Activated effector memory CD4-positive, alpha-beta T cell treated with Interleukin-2 at 50 U/mL for 16 hours (primary cell): ENCODE data around the gene ALDH3A2.
"Not testable (repeated sequence)": the region's sequence is repeated elsewhere in the genome, so short reads cannot be mapped to it uniquely, and the experiment has no call there.

Experiments
- DNase-seq: peaks from one replicate; pipeline ENCODE4 v3.0.0-alpha.2; 2020

ALDH3A2 gene

DNA sequence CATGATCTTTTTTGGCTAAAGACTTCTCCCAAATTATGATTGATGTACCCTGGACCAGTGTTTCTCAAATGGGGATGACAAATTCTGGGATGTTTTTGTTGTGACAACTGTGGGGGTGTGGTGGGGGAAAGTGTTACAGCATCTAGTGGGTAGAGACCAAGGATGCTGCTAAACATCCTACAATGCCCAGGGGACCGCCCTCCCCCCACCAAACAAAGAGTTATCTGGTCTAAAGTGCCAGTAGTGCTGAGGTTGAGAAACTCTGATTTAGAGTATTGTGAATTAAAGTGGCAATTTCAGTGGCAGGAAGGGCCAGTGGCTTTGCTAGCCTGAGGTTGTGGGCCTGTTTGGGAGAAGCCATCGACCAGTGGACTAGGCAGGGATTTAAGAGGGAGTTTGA lies 34.6 kb downstream of the ALDH3A2 start:
- DNase-seq: no peak

DNA sequence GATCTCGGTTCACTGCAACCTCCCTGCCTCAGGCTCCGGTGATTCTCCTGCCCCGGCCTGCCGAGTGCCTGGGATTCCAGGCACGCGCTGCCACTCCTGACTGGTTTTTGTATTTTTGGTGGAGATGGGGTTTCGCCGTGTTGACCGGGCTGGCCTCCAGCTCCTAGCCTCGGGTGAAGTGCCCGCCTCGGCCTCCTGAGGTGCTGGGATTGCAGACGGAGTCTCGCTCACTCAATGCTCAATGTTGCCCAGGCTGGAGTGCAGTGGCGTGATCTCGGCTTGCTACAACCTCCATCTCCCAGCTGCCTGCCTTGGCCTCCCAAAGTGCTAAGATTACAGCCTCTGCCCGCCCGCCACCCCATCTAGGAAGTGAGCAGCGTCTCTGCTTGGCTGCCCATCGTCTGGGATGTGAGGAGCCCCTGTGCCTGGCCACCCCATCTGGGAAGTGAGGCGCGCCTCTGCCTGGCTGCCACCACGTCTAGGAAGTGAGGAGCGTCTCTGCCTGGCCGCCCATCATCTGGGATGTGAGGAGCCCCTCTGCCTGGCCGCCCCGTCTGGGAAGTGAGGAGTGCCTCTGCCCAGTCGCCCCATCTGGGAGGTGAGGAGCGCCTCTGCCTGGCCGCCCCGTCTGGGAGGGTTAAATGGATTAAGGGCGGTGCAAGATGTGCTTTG lies 36.5 kb downstream of the ALDH3A2 start:
- DNase-seq: not testable (repeated sequence)

DNA sequence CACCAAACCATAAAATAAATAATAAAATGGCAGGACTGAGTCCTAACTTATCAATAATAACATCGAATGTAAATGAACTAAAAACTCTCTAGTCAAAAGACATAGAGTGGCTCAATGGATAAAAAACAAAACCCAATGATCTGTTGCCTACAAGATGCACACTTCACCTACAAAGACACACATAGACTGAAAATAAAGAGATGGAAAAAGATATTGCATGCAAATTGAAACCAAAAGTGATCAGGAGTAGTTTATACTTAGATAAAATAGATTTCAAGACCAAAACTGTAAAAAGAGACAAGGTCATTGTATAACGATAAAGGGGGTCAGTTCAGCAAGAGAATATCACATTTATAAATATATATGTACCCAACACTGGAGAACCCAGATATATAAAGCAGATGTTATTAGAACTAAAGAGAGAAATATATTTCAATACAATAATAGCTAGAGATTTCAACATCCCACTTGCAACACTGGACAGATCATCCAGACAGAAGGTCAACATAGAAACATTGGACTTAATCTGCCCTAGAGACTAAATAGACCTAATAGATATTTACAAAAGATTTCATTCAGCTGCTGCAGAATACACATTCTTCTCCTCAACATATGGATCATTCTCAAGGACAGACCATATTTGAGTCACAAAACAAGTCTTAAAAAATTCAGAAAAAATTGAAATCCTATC lies 38.0 kb downstream of the ALDH3A2 start:
- DNase-seq: no peak

DNA sequence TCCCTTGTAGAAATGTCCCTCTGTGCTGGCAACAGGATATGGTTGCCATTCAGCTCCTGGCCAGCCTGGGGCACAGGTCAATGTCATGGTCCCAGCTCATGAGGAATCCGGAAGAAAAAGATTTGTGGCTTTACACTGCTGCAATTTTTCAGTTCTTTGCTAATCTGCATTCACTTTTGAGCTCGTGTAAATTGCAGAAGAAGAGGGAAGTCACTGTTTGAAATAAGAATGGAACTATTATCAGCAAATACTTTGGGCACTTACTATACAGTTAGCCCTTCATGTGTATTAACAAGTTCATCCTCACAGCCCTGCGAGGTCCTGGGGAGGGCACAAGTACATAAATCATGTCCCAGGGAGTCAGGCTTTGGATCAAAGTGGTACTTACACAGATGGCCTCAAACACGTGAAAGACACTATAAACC lies 53.7 kb downstream of the ALDH3A2 start:
- DNase-seq: no peak

GRCh38 chr17:19703106-19703827 lies 54.7 kb downstream of the ALDH3A2 start:
- DNase-seq: no peak

- DNase-seq: no peak
Measured at GRCh38 chr17:19703828-19704613, 55.5 kb downstream of the ALDH3A2 start.

DNA sequence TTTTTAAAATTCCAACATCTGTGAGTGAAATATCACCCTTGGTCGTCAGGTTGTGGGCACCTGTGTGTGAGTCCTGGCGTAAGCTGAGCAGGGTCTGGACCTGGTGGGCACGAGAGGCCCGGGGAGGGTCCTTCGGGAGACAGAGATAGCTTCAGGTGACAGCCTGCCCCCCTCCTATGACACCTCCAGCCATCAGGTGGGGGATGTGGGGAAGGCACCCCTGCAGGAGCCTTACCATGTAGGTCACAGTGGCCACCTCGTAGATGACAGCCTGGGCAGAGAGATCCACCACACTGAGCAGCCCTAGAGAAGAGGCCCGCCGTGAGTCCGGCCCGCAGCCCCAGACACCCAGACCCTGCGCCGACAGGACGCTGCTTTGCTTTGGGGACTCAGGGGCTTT lies 56.6 kb downstream of the ALDH3A2 start:
- no peak for DNase-seq

DNA sequence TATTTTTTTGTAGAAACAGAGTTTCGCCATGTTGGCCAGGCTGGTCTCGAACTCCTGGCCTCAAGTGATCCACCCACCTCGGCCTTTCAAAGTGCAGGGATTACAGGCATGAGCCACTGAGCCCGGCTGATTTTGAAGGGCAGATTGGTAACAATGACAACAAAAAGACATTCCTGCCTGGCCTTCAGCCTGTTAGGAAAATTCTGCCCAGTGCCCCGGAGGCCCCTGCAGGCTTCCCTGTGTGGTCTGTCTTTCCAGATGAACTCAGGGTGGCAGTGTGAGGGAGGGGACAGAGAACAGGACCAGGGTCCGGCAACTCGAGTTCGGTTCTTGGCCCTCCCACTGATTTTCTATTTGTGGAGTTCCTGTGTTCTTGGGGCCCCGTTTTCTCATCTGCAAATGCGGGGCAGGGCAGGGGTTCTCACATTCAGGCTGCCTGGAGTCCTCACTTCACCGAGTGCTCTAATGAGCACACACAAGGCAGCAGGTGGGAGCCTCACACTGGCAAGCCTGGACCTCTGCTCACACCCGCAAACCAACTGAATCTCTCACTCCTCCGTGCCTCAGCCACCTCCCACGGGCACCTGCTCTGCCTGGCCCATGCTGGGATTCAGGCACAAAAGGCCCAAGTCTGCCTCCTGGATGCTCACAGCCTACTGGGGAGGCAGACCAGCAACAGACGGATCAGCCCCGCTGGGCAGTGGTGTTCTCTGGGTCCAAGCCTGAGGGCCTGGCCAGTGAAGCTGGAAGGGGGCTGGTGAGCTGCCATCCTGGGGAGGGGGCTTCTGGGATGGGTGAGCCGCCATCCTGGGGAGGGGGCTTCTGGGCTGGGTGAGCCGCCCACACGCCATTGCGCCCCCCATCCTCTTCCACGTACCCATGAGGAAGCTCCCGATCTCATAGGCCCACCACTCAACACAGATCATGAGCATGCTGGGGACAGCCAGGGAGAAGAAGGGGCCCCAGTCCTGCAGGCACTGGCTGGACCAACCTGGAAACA lies 57.5 kb downstream of the ALDH3A2 start:
- no peak for DNase-seq

DNA sequence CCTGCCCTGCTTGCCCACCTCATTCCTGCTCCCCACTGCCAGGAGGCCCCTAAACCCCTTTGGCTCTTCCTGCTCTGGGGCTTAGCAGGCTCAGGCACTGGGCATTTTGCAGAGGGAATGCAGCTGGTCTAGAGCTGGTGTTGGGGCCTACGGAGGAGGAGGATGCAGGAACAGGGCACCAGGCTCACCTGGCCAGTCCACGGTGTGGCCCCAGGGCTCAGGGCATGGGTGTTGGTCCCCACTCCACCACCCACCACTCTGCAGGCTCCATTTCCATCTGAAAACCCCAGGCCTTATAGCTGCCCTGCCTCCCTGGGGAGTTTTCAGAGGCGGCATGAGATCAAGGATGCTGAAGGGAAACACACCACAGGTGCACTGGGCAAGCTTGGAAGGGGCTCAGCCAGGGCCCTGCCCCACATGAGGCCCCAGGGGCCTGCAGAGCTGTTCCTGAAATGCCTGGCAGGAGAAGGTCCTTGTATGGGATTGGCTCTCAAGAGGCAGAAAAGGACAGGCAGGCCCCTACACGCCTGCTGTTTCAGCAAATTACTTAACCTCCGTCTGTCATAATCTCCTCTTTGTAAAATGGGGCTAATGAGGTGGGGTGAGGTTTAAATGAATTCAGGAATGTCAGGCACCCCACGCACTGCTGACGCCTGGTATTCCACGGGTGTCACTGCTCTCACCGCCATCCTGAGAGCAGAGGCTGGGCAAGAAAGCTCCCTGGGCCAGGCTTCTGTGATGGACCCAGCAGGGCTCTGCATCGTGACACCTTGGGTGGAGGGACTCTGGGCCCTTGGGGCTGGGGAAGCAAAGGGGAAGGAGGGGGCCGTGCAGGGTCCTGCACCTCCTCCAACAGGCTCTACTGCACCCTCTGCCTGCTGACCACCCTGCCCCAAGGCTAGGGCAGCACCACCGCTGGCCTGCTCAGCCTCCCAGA lies 58.5 kb downstream of the ALDH3A2 start:
- no peak for DNase-seq

- no peak for DNase-seq
Measured at GRCh38 chr17:19707728-19708221, 59.2 kb downstream of the ALDH3A2 start.

DNA sequence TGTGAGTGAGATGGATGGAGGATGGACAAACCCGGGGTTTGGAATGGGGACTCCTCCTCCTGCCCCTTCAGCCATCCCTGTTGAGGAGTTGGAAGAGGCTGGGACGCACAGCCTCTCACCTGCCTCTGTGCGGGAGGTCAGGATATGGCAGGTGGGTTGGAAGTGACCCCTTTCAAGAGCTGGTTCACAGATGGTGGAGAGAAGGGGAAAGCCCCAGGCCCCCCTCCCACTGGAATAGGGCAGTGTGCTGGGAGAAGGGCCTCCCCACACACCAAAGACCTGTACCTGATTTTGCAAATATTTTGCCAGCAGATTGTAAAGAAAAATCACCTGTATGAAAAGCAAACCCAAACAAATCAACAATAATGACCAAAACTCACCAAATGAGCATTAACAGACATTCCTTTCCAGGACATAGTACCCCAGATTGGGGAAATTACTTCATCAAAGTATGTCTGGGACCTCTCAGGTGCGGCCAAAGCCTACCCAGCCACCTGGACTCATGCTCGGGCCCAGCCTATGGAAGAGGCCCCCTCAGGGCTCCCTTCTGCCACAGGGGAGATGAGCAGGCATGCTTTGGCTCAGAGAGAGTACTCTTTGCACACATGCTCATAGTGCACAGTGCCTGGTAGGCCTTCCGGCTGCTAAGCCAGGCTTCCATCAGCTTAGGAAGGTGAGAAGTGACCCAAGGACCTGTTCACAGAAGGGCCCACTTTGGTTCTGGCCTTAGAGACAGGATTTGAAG lies 60.1 kb downstream of the ALDH3A2 start:
- DNase-seq: no peak

DNA sequence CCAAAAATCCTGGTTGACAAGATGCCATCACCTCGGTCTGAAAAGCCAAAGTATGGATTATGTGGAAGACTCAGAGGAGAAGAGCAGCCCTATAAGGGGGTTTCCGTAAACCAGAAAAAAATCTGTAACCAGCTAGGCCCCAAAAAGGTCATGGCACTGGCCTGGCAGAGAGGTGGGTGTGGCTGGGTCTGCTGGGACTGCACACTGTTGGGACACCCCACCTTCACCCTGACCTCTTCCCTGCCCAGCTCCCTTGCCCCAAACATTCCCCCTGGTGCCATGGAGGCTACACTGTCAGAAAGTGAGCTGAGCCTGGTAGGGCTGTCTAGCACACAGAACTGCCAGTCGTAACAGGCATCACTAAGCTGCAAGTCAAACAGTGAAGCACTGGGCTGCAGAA lies 61.3 kb downstream of the ALDH3A2 start:
- DNase-seq: no peak

GRCh38 chr17:19712436-19713004 lies 64.0 kb downstream of the ALDH3A2 start:
- DNase-seq: no peak

- DNase-seq: no peak
Measured at GRCh38 chr17:19713462-19713861, 64.9 kb downstream of the ALDH3A2 start.

DNA sequence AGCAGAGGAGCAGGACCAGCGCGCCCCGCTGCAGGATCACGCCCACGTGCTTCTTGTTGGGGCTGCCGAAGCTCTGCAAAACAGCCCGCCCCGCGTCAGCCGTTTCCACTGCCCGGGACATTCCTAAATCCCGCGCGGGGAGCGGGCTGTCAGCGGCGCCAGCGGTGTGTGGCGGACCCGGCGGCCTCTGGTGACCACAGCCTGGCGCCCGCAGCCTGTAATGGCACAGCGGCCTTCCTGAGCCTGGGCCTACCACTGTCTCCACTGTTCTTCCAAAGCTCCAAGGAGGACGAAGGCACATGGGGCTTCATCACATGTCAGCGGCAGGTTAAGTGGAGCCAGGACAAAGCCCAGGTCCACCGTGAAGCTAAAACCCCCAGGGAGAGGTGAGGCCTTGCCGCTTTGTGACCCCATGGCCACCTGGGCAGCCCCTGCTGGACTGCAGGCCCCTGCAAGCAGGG lies 65.4 kb downstream of the ALDH3A2 start:
- DNase-seq: no peak

GRCh38 chr17:19714542-19715411 lies 66.2 kb downstream of the ALDH3A2 start:
- DNase-seq: no peak

DNA sequence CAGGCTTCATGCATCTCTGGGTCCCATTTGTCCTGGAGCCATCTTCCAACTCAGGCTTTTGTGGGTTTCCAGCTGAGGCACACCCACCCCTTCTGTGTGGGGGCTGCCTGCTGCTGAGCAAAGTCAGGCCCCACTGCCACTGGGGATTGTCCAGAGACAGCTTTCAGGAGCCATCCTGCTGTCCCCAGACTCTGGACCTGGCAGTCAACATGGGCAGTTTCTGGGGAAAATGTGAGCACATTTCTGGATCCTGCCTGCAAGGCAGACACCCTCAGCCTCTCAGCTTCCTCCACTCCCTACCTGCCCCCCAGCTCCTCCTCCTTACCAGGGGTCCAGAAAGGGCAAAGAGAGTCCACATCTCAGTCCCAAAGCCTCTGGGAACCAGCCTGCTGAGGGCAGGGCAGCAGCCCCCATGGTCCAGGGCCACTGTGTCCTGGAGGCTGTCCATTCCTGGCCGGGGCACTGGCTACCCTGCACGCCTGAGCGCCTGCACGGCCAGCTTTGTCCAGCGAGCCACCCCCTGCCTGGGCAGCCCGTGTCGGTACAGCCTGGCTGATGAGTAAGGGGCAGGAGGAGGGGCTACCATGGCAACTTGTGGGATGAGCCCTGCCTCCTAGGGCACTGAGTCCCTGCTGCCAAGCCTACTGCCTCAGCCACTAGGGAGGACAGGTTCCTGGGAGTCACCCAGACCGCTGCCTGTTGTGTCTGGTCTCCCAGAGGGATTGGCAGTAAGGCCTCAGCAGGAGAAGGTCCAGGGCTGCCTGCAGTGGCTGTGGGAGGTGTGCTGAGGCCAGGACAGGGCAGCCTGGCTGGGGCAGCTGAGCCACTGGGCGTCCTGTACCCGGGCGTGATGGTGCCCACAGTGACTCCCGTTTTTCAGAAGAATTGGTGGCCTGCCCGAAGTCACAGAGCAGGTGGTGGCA lies 67.8 kb downstream of the ALDH3A2 start, which contains the start of gene SLC47A2:
SLC47A2 (minus strand) TSS at position 477 of the 923 bp plus-strand sequence; CDS start at position 448, 29 bp downstream.
- DNase-seq: no peak
